ENCODE measurements around the gene LYZL1.

DNA sequence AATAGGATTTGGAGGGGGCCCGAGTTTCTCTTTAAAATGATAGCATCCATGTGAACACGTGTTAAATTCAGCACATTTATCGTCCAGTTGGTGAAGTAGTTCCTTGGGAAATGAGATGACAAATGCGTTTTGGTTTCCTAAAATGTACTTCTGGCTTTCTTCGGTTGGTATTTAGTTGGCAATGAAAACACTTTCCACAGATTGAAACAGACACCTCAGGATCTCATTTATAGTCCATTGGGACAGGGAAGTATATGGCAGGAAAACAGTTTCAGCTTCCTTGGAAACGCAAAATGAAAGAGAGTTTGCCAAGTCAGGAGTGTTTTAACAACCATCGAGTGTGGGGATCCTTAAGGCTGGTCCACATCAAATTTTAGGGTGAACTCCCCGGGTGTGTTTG lies 19.4 kb upstream of the LYZL1 start:
- TF ChIP-seq, protein P1, sequence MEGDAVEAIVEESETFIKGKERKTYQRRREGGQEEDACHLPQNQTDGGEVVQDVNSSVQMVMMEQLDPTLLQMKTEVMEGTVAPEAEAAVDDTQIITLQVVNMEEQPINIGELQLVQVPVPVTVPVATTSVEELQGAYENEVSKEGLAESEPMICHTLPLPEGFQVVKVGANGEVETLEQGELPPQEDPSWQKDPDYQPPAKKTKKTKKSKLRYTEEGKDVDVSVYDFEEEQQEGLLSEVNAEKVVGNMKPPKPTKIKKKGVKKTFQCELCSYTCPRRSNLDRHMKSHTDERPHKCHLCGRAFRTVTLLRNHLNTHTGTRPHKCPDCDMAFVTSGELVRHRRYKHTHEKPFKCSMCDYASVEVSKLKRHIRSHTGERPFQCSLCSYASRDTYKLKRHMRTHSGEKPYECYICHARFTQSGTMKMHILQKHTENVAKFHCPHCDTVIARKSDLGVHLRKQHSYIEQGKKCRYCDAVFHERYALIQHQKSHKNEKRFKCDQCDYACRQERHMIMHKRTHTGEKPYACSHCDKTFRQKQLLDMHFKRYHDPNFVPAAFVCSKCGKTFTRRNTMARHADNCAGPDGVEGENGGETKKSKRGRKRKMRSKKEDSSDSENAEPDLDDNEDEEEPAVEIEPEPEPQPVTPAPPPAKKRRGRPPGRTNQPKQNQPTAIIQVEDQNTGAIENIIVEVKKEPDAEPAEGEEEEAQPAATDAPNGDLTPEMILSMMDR (IDR thresholded peaks at IDR 0.05; ENCODE audit: insufficient read depth, low read length) = no peak
- TF ChIP-seq SPI1 (IDR thresholded peaks at IDR 0.05; ENCODE audit: borderline replicate concordance, low read depth) = no peak
- no peak for TF ChIP-seq POLR2AphosphoS5 (IDR thresholded peaks at IDR 0.05; ENCODE audit: low read depth)
- no peak for TF ChIP-seq REST (IDR thresholded peaks at IDR 0.05; ENCODE audit: insufficient replicate concordance, low read depth)
- no peak for TF ChIP-seq GABPA (IDR thresholded peaks at IDR 0.05; ENCODE audit: low read depth)

Measured in HL-60 (cell line).